B cell (primary cell): ENCODE data around the gene TESK2. TPM values are rescaled to one million over a fixed set of nuclear protein-coding genes. Genes with fewer than 3 reads are reported as not detected.

Experiments
- ATAC-seq: fragments of 200-7000 bp; cut with Tn5 transposase; one replicate; pipeline ENCODE4 v1.10.0; 2021; ENCODE audit warnings: low read depth, mild to moderate bottlenecking, moderate number of reproducible peaks, moderate library complexity
- CTCF ChIA-PET: fragments of 350-600 bp; sonication (Branson Sonifier 250); formaldehyde crosslinking; loops from one replicate; lab custom pipeline; 2021; ENCODE audit warnings: antibody characterized with exemption, inconsistent platforms; lab: Charles Lee
- POLR2A ChIA-PET: fragments of 350-600 bp; sonication (Branson Sonifier 250); formaldehyde crosslinking; loops from one replicate; lab custom pipeline; 2021; ENCODE audit warnings: antibody characterized with exemption; lab: Charles Lee
- DNase-seq: peaks from one replicate; pipeline ENCODE4 v3.0.0; 2013
- H2AFZ ChIP-seq: 2 replicates; pipeline ENCODE4 v1.6.1; 2012; ENCODE audit warnings: mild to moderate bottlenecking, low read depth, low read length; ENCODE audit not compliant: insufficient read depth, poor library complexity, severe bottlenecking
- H3K27ac ChIP-seq, 2 donors: 1 replicate in 1 of 2; 2 replicates in 1 of 2; pipeline ENCODE4 v1.5.1; 2012 to 2013; ENCODE audit warnings: low read length in 2 of 2, mild to moderate bottlenecking in 2 of 2, moderate library complexity in 1 of 2
- H3K27me3 ChIP-seq, 4 experiments: fragments of 200-600 bp in 1 of 4; sonication (generic) in 1 of 4; replicated peaks in 1 of 4; 1 replicate in 2 of 4; 2 replicates in 2 of 4; pipeline versions ENCODE4 v1.6.1 to v1.7.0; 2013 to 2016; ENCODE audit warnings: low read length in 3 of 4, mild to moderate bottlenecking in 2 of 4, mixed read lengths in 1 of 4, moderate library complexity in 1 of 4; ENCODE audit not compliant: insufficient read depth in 4 of 4, control insufficient read depth in 3 of 4; ENCODE audit errors: control extremely low read depth in 1 of 4
- H3K36me3 ChIP-seq, 2 experiments: replicated peaks in 1 of 2; 1 replicate in 1 of 2; 2 replicates in 1 of 2; pipeline versions ENCODE4 v1.6.1 to v1.7.1; 2013; ENCODE audit warnings: low read length in 1 of 2; ENCODE audit not compliant: insufficient read depth in 2 of 2, control insufficient read depth in 1 of 2; ENCODE audit errors: control extremely low read depth in 1 of 2, extremely low read depth in 1 of 2
- H3K4me1 ChIP-seq, 2 donors: fragments of 200-600 bp in 1 of 2; sonication (generic) in 1 of 2; 1 replicate in 1 of 2; 2 replicates in 1 of 2; pipeline versions ENCODE4 v1.5.1 to v1.6.1; 2013 to 2017; ENCODE audit warnings: low read length in 2 of 2; ENCODE audit not compliant: control insufficient read depth in 2 of 2, insufficient read depth in 2 of 2
- H3K4me2 ChIP-seq: replicated peaks from 2 replicates; pipeline ENCODE3; 2012; ENCODE audit warnings: mild to moderate bottlenecking, low read depth, low read length; ENCODE audit not compliant: poor library complexity, severe bottlenecking
- H3K4me3 ChIP-seq, 5 experiments: fragments of 200-600 bp in 1 of 5; sonication (generic) in 1 of 5; 1 replicate in 3 of 5; 2 replicates in 2 of 5; pipeline versions ENCODE4 v1.5.1 to v1.7.0; 2011 to 2016; ENCODE audit warnings: low read length in 4 of 5, mild to moderate bottlenecking in 4 of 5, low read depth in 2 of 5, control low read depth in 1 of 5, moderate library complexity in 1 of 5; ENCODE audit not compliant: insufficient read depth in 1 of 5; ENCODE audit errors: control extremely low read depth in 1 of 5, extremely low read depth in 1 of 5
- H3K79me2 ChIP-seq: fragments of 200-600 bp; sonication (generic); one replicate; pipeline ENCODE4 v1.6.0; 2016; ENCODE audit warnings: low read length; ENCODE audit not compliant: control insufficient read depth, insufficient read depth
- H3K9ac ChIP-seq: fragments of 200-600 bp; sonication (generic); 2 replicates; pipeline ENCODE4 v1.6.1; 2017; ENCODE audit warnings: mild to moderate bottlenecking, low read length, moderate library complexity
- H3K9me3 ChIP-seq, 3 donors: one replicate each; pipeline versions ENCODE4 v1.6.1 to v1.7.1; 2013; ENCODE audit warnings: low read length in 2 of 3; ENCODE audit not compliant: control insufficient read depth in 2 of 3, insufficient read depth in 1 of 3; ENCODE audit errors: control extremely low read depth in 1 of 3
- H4K20me1 ChIP-seq: 2 replicates; pipeline ENCODE4 v1.6.0; 2012; ENCODE audit warnings: mild to moderate bottlenecking, low read length; ENCODE audit not compliant: insufficient read depth, control insufficient read depth, poor library complexity, severe bottlenecking
- H3K27ac Mint-ChIP-seq: one replicate; pipeline ENCODE4 v1.8.0; 2021; ENCODE audit warnings: mixed read lengths
- H3K27me3 Mint-ChIP-seq: one replicate; pipeline ENCODE4 v1.8.0; 2021; ENCODE audit warnings: mixed read lengths
- H3K4me1 Mint-ChIP-seq: one replicate; pipeline ENCODE4 v1.8.0; 2021; ENCODE audit warnings: mixed read lengths
- H3K4me3 Mint-ChIP-seq: one replicate; pipeline ENCODE4 v1.8.0; 2021; ENCODE audit warnings: mixed read lengths
- H3K9me3 Mint-ChIP-seq: one replicate; pipeline ENCODE4 v1.8.0; 2022; ENCODE audit warnings: mixed read lengths; ENCODE audit not compliant: insufficient read depth
- EZH2 ChIP-seq: IDR thresholded peaks from 2 replicates; pipeline ENCODE4 v1.6.1; 2012; ENCODE audit warnings: borderline replicate concordance, low read depth, mild to moderate bottlenecking, moderate library complexity, low read length; ENCODE audit not compliant: insufficient read depth, poor library complexity, severe bottlenecking
- WGBS: methylation state at CpG from one replicate; pipeline ENCODE4 v1.1.5; 2013; ENCODE audit warnings: missing lambda C conversion rate; ENCODE audit not compliant: insufficient coverage; 5-methylcytosine and 5-hydroxymethylcytosine counted together
- intact Hi-C: fragments of 100-400 bp; cut with micrococcal nuclease; formaldehyde crosslinking; loops from one replicate; pipeline ENCODE4 v1.10.0; 2022
- polyA plus RNA-seq: library from polyadenylated mRNA; depleted of rRNA; stranded (reverse); fragments of >200 nt; gene quantifications from 2 replicates; pipeline ENCODE4 v1.2.3, GENCODE V29; 2012
- total RNA-seq, 2 donors: library from RNA; stranded (reverse); fragments of 120-200 nt in 1 of 2; gene quantifications; 1 replicate in 1 of 2; 2 replicates in 1 of 2; pipeline versions ENCODE4 v1.2.3 to v1.2.4, GENCODE V29; 2013 to 2022
- TF ChIP-seq, protein P1 (sequence below): fragments of 200-600 bp; IDR thresholded peaks from one replicate; pipeline ENCODE4 v1.8.0; 2022; ENCODE audit warnings: antibody characterized with exemption, mild to moderate bottlenecking

TESK2 gene
- total and polyA plus RNA-seq, 2 donors (not counting 1 experiment from before 2014, with no cell fraction given): 21.7 to 27.0 TPM

DNA sequence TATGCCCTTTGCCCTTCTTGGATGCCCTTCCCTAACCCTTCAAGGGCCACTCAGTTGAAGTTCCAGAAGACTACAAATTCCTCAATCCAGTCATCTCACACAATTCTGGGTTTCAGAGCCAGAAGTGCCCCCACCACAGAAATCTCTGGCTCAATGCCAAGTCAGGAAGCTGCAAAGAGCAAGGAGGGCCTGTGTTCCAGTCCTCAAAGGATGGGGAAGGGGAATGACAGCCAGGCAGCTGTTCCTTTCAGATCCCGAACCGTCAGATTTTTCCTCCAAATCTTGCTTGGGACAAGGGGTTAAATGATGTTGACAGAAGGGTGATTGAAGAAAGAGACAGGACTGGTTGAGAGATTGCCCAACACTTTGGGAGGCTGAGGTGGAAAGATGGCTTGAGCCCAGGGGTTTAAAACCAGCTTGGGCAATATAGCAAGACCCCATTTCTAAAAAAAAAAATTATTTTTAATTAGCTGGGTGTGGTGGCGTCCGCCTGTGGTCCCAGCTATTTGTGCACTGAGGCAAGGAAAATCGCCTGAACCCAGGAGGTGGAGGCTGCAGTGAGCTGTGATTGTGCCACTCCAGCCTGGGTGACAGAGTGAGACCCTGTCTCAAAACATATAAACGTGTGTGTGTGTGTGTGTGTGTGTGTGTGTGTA is 165.0 kb downstream of the TESK2 start:
- CTCF ChIA-PET: interaction anchor here (0.9 to 1.8 kb wide), 3 partner anchors 13 to 167 kb away, joined by 5 to 8 read pairs (median 6); partner anchors contain the start of gene TOE1
- Histone ChIP-seq H3K79me2 (no peaks in the 10 kb centered on the region), H3K4me1 (peaks cover 8 to 20% of the 10 kb centered on the region in 2 donors), H3K9me3 (no peaks in the 10 kb centered on the region), H4K20me1 (no peaks in the 10 kb centered on the region), H2AFZ (peak overlapping the region; percentile 95), H3K27ac (no peak overlapping the region), H3K36me3 (peaks cover 0 to 8% of the 10 kb centered on the region in 2 experiments), H3K27me3 (peaks cover 0 to 5% (median 2%) of the 10 kb centered on the region in 4 experiments), H3K4me3 (peak overlapping the region in 4 of 5 experiments; percentile 54 to 70 (median 64)), H3K9ac (peak overlapping the region; percentile 69), H3K4me2 (peak overlapping the region; percentile 93)
- Mint-ChIP-seq H3K9me3 (no peaks in the 10 kb centered on the region), H3K4me1 (peaks cover 13% of the 10 kb centered on the region), H3K4me3 (peak overlapping the region; percentile 89), H3K27ac (no peak overlapping the region), H3K27me3 (no peaks in the 10 kb centered on the region)
- POLR2A ChIA-PET: interaction anchor here (2.2 to 4.1 kb wide), 2 partner anchors 14 to 21 kb away, joined by 9 to 18 read pairs; partner anchors contain the start of genes MUTYH and TOE1
- 76% methylated on average over 3 of the region's 6 CpGs for WGBS
- ATAC-seq: no peak
- intact Hi-C loops: loop anchor here (1.0 to 5.0 kb wide), 3 partner anchors 14 to 476 kb away; partner anchors contain the start of genes MAST2, MUTYH and TOE1
- DNase-seq: no peak
- TF ChIP-seq, protein P1, sequence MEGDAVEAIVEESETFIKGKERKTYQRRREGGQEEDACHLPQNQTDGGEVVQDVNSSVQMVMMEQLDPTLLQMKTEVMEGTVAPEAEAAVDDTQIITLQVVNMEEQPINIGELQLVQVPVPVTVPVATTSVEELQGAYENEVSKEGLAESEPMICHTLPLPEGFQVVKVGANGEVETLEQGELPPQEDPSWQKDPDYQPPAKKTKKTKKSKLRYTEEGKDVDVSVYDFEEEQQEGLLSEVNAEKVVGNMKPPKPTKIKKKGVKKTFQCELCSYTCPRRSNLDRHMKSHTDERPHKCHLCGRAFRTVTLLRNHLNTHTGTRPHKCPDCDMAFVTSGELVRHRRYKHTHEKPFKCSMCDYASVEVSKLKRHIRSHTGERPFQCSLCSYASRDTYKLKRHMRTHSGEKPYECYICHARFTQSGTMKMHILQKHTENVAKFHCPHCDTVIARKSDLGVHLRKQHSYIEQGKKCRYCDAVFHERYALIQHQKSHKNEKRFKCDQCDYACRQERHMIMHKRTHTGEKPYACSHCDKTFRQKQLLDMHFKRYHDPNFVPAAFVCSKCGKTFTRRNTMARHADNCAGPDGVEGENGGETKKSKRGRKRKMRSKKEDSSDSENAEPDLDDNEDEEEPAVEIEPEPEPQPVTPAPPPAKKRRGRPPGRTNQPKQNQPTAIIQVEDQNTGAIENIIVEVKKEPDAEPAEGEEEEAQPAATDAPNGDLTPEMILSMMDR: no peak

DNA sequence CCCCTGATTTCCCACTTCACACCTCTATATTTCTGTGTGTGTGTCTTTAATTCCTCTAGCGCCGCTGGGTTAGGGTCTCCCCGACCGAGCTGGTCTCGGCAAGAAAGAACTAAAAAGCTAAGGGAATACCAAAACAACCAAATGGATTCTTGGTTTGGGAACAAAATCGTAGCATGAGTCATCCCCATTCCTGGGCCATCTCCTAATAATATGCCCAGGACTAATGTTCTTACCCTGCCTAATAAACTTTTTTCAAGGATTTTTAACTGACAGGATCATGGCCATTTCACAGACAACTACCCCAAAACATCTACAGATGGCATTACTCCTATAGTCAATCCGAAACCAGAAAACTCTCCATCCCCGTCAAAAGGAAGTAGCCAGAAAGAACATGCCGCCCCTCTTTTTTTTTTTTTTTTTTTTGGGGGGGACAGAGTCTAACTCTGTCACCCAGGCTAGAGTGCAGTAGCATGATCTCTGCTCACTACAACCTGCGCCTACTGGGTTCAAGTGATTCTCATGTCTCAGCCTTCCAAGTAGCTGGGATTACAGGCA is 168.4 kb downstream of the TESK2 start:
- Histone ChIP-seq H3K79me2 (no peaks in the 10 kb centered on the region), H3K4me2 (no peak overlapping the region), H3K4me1 (peaks cover 8 to 15% of the 10 kb centered on the region in 2 donors), H3K9me3 (no peaks in the 10 kb centered on the region), H3K9ac (no peak overlapping the region), H3K27me3 (peaks cover 0 to 4% (median 1%) of the 10 kb centered on the region in 4 experiments), H4K20me1 (no peaks in the 10 kb centered on the region), H3K27ac (no peak overlapping the region), H2AFZ (no peak overlapping the region), H3K36me3 (no peaks in the 10 kb centered on the region), H3K4me3 (no peak overlapping the region)
- WGBS: 82% methylated on average over 7 of the region's 10 CpGs
- Mint-ChIP-seq H3K27me3 (no peaks in the 10 kb centered on the region), H3K4me3 (no peak overlapping the region), H3K9me3 (no peaks in the 10 kb centered on the region), H3K27ac (no peak overlapping the region), H3K4me1 (peaks cover 10% of the 10 kb centered on the region)
- ChIA-PET CTCF (no interaction called here), POLR2A (no interaction called here)
- no peak for DNase-seq
- TF ChIP-seq, protein P1: no peak
- no peak for TF ChIP-seq EZH2
- no peak for ATAC-seq
- intact Hi-C loops: no loop called here
